Thyroid gland (tissue), 4 donors: ENCODE measurements around the gene COL23A1. TPM values are rescaled to one million over a fixed set of nuclear protein-coding genes. Genes with fewer than 3 reads are reported as not detected.

Experiments used
- DNase-seq, 2 donors: peaks; one replicate each; pipeline ENCODE4 v3.0.0-alpha.2; 2019
- H3K27ac ChIP-seq, 3 donors: fragments of 200-600 bp; sonication (generic); 1 replicate in 2 of 3; 2 replicates in 1 of 3; pipeline ENCODE4 v1.5.1; 2016 to 2019; ENCODE audit warnings: mild to moderate bottlenecking in 1 of 3, moderate library complexity in 1 of 3
- H3K27me3 ChIP-seq: fragments of 200-600 bp; sonication (generic); one replicate; pipeline ENCODE4 v1.5.1; 2019
- H3K36me3 ChIP-seq, 2 donors: fragments of 200-600 bp; sonication (generic); one replicate each; pipeline ENCODE4 v1.5.1; 2016 to 2019
- H3K4me1 ChIP-seq, 2 donors: fragments of 200-600 bp; sonication (generic); one replicate each; pipeline ENCODE4 v1.5.1; 2017 to 2019
- H3K4me3 ChIP-seq, 3 donors: fragments of 200-600 bp; sonication (generic); replicated peaks in 1 of 3; 1 replicate in 2 of 3; 2 replicates in 1 of 3; pipeline ENCODE4 v1.5.1; 2016; ENCODE audit warnings: mild to moderate bottlenecking in 1 of 3
- H3K9me3 ChIP-seq: fragments of 200-600 bp; sonication (generic); one replicate; pipeline ENCODE4 v1.5.1; 2017
- CTCF ChIP-seq, 6 experiments: fragments of 200-600 bp in 3 of 6; fragments of 450-650 bp in 3 of 6; sonication (generic) in 3 of 6; IDR thresholded peaks; one replicate each; pipeline ENCODE4 v1.5.1; 2016 to 2019; ENCODE audit warnings: antibody characterized with exemption in 6 of 6, mild to moderate bottlenecking in 2 of 6, inconsistent platforms in 1 of 6, moderate library complexity in 1 of 6
- POLR2A ChIP-seq, 2 donors: fragments of 450-650 bp; IDR thresholded peaks; one replicate each; pipeline ENCODE4 v1.6.1; 2017; ENCODE audit warnings: antibody characterized with exemption in 2 of 2, mild to moderate bottlenecking in 2 of 2, moderate library complexity in 1 of 2
- WGBS, 2 donors: methylation state at CpG; one replicate each; pipeline ENCODE4 v1.1.5; 2017; 5-methylcytosine and 5-hydroxymethylcytosine counted together
- intact Hi-C: fragments of 100-400 bp; cut with DNase I; formaldehyde crosslinking; loops from one replicate; pipeline ENCODE4 v1.15.1; 2023
- total RNA-seq, 4 donors: library from RNA; depleted of rRNA; stranded (reverse); fragments of >200 nt; gene quantifications; one replicate each; pipeline ENCODE4 v1.2.3, GENCODE V29; 2016

Gene COL23A1
- total RNA-seq, 4 donors from 2014 or later = 76.6 to 108 (median 95.7) TPM

- no peaks in the 10 kb centered on the region for H3K27me3 ChIP-seq
- TF ChIP-seq POLR2A (IDR thresholded peaks at IDR 0.05) (no peak), CTCF (IDR thresholded peaks at IDR 0.05) (no peak)
- no peaks in the 10 kb centered on the region for H3K36me3 ChIP-seq
- intact Hi-C loops = no loop called here
- DNase-seq = peak in 1 of 2 donors; percentile 35
- no peak overlapping the region for H3K4me3 ChIP-seq
- WGBS, 2 donors = 74 to 91% methylated on average over 6 to 7 of the region's 7 CpGs
- peaks cover 14 to 26% of the 10 kb centered on the region in 2 donors for H3K4me1 ChIP-seq
- peak overlapping the region in 2 of 3 donors; percentile 47 to 49 for H3K27ac ChIP-seq
- no peaks in the 10 kb centered on the region for H3K9me3 ChIP-seq
Measured at GRCh38 chr5:178418471-178419010, 171.7 kb downstream of the COL23A1 start.

- no peak for DNase-seq
- intact Hi-C loops = no loop called here
- TF ChIP-seq POLR2A (IDR thresholded peaks at IDR 0.05) = no peak
- TF ChIP-seq CTCF (IDR thresholded peaks at IDR 0.05) = no peak
- H3K4me3 ChIP-seq = no peak overlapping the region
- peak overlapping the region in 1 of 3 donors; percentile 47 for H3K27ac ChIP-seq
- peaks cover 14 to 26% of the 10 kb centered on the region in 2 donors for H3K4me1 ChIP-seq
- WGBS, 2 donors = 82 to 90% methylated on average over 2 of the region's 2 CpGs
- no peaks in the 10 kb centered on the region for H3K36me3 ChIP-seq
- H3K27me3 ChIP-seq = no peaks in the 10 kb centered on the region
- no peaks in the 10 kb centered on the region for H3K9me3 ChIP-seq
Measured at GRCh38 chr5:178418031-178418430, 172.2 kb downstream of the COL23A1 start.

- 84 to 85% methylated on average over 13 of the region's 13 CpGs for WGBS, 2 donors
- no peak for DNase-seq
- peaks cover 14 to 26% of the 10 kb centered on the region in 2 donors for H3K4me1 ChIP-seq
Measured at GRCh38 chr5:178417391-178417811, 172.8 kb downstream of the COL23A1 start.

GRCh38 chr5:178416919-178417318 is 173.3 kb downstream of the COL23A1 start:
- peaks cover 14 to 26% of the 10 kb centered on the region in 2 donors for H3K4me1 ChIP-seq
- no peak overlapping the region for H3K4me3 ChIP-seq
- intact Hi-C loops = no loop called here
- H3K9me3 ChIP-seq = no peaks in the 10 kb centered on the region
- TF ChIP-seq POLR2A (IDR thresholded peaks at IDR 0.05) = no peak
- DNase-seq = no peak
- WGBS, 2 donors = 70 to 76% methylated on average over 5 to 6 of the region's 6 CpGs
- H3K36me3 ChIP-seq = no peaks in the 10 kb centered on the region
- H3K27ac ChIP-seq = no peak overlapping the region
- no peaks in the 10 kb centered on the region for H3K27me3 ChIP-seq

More at GRCh38 chr5:178417391-178417811, 172.8 kb downstream of the COL23A1 start:
- no peaks in the 10 kb centered on the region for H3K27me3 ChIP-seq
- H3K27ac ChIP-seq = no peak overlapping the region
- H3K9me3 ChIP-seq = no peaks in the 10 kb centered on the region
- no peaks in the 10 kb centered on the region for H3K36me3 ChIP-seq
- intact Hi-C loops = no loop called here
- no peak for TF ChIP-seq CTCF (IDR thresholded peaks at IDR 0.05)
- TF ChIP-seq POLR2A (IDR thresholded peaks at IDR 0.05) = no peak
- no peak overlapping the region for H3K4me3 ChIP-seq

- H3K9me3 ChIP-seq = no peaks in the 10 kb centered on the region
- intact Hi-C loops = no loop called here
- H3K36me3 ChIP-seq = no peaks in the 10 kb centered on the region
- H3K4me3 ChIP-seq = no peak overlapping the region
- peaks cover 14 to 26% of the 10 kb centered on the region in 2 donors for H3K4me1 ChIP-seq
- H3K27ac ChIP-seq = no peak overlapping the region
- no peak for DNase-seq
- H3K27me3 ChIP-seq = no peaks in the 10 kb centered on the region
- TF ChIP-seq POLR2A (IDR thresholded peaks at IDR 0.05) (no peak), CTCF (IDR thresholded peaks at IDR 0.05) (no peak)
- 92 to 96% methylated on average over 9 to 11 of the region's 12 CpGs for WGBS, 2 donors
Measured at GRCh38 chr5:178416206-178416882, 173.8 kb downstream of the COL23A1 start.
